NCI-H510A treated with DMSO at 0.1 percent for 48 hours (cell line): Measurements from ENCODE around the gene TEX44.

ENCODE experiments used
- DNase-seq: peaks from one replicate; lab custom pipeline; 2025; lab: John Stamatoyannopoulos, UW

The TEX44 gene

DNA sequence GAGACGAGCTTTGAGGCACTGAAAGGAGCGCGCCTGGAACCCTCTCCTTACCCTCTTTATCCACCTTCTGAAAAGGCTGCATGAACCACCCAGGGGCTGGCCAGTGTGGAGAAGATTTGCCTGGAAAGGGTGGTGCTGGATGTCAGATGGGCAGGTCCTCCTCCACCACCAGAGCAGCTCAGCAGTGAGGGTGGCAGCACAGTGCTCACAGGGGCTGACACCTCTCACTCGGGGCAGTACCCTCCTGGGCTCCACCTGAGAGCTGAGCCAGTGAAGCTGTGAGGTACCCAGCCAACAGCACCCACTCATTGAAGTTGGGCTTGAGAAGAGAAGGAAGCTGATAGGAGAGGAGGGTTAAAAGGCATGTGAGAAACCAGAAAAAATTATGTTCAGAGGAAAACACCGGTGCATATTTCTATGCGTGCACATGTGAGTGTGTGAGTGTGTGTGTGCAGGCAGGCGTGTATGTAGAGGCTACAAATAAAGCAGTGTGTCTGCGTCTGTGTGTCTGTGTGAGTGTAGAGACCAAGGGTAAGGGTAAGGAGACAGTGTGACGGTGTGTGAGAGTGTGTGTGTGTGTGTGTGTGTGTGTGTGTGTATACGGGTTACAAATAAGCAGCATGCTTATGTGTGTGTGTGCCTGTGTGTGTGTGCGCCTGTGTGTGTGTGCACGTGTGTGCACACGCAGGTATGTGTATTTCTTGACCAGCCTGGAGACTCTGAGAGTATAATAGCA lies 40.7 kb downstream of the TEX44 start:
- no peak for DNase-seq

DNA sequence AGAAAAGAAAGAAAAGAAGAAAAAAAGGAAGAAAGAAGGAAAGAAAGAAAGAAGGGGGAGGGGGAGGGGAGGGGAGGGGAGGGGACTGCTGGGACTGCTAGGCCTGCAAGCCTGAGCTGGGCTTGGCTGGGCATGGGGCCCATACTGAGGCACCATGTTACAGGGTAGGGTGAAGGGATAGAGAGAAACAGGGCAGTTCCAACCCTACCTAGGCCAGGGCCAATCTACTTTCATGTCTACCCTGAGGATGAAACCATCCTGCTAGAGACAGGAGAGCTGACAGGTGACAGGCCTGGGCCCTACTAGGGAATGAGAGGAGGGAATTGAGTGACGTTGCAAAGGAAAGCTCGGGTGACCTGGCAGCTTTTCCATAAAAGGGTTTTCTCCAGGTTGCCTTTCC lies 41.7 kb downstream of the TEX44 start:
- peak; percentile 29 for DNase-seq

DNA sequence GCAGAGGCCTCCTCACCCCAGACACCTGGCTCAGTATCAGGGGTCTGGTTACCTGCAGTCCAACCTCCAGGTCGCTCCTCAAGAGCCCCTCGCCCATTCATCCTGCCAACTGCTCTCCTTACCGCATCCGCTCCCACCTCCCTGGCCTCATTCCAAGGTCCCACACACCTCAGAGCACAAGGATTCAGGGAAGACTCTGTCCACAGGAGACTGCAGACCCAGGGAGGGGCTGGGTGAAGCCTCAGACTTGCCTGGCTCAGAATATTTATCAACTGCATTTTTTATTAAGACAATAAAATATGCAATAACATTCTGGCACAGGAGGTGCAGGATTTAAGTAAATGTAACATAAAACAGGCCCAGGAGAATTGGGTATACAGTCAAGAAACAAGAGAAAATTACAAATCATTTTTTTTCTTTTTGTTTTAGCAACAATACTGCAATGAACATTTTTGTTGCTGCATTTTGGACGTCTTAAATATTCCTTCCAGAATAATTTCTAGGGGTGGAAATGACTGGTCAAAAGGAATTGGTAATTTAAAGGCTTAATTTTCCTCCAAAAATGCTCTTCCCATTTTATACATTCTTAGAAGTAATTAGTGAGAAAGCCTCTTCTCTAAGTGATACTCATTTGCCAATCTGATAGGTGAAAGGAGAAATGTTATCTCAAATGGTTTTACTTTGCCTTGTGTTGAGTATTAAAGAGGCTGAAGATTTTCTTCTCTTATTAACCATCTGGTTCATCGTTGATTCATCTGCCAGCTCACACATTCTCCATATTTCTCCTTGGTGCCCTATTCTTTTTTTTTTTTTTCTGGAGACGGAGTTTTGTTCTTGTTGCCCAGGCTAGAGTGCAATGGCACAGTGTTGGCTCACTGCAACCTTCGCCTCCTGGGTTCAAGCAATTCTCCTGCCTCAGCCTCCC lies 42.5 kb downstream of the TEX44 start:
- no peak for DNase-seq

DNA sequence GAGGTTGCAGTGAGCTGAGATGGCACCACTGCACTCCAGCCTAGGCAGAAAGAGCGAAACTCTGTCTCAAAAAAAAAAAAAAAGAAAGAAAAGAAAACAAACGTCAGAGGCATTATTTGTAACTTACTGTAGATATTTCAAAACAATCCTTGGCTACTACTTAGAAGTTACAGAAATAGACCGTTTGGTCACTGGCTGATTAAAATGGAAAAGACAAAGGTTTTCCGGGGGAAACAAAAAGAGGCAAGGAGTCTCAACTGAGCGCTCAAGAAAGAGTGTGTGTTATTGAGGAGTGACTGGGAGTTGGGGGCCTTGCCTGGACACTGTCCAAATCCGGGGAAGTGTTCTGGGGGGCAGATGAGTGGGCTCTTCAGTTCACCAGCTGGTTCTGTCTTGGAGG lies 47.6 kb downstream of the TEX44 start:
- DNase-seq: no peak

DNA sequence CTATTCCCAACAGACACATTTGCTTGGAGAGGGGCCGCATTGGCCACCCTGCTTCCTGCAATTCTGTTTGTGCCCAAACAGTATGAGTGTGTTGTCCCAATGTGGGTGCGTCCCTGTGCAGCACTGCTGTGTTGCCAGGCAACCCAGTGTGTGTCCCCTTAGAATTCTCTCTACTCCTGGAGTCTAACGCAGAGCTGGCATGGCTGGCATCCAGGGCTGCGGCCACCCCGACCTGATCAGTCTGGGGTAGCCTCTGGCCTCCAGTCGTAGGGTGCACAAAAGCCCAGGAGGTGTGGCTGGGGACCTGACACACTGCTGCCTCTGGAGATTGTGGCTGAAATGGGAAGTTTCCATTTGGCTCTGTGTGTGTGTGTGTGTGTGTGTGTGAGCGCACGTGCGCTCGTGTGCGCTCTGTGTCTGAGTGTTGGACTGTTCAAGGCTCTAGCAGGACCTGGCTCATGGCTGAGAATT lies 48.0 kb downstream of the TEX44 start:
- DNase-seq: no peak

DNA sequence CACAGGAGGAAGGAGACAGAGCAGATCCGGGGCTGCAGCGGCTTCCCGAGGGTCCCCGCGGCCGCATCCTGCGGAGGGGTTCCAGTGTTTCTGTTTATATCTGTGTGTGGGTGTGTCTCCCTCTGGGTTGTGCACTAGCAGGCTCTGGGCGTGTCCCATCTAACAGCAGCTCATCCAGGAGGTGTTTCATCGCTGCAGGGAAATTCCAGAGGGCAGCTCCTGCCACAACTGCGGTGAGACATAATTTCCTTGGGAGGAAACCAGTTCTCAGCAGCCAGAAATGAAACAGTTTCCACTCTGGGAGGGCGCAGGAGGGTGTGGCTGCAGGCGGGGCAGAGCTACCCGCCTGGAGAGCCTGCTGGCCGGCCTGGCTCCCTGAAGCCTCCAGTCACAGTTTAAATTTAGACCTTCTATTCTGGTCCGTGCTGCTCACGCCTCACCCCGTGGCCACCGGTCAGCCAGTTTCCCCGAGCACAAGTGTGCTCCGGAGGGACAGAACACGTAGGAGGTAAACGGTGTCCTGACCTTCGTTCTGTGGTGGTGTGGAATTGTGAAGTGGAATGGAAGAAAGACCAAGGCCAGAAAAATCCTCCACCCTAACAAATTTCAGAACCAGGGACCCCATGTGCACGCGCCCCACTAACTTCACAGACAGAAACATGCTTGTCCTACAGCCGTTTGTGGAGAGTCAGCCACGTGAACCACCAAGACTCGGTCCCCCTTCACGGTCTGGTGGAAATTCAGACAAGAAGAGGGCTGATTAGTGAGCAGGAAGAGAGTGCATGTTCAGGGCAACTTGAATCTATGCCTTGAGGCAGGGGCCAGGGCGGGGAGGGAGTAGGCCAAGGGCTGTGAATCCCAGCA lies 50.2 kb downstream of the TEX44 start:
- DNase-seq: peak; percentile 63

DNA sequence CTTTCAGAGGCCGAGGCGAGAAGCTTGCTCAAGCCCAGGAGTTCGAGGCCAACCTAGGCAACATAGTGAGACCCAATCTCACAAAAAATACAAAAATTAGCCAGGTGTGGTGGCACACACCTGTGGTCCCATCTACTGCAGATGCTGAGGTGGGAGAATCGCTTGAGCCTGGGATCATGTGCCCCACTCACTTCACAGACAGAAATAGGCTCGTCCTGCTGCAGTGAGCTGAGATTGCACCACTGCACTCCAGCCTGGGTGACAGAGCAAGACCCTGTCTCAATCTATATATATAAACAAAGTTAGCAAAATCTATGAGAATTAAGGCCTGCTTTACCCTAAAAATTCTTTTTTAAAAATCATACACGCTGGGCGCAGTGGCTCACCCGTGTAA lies 50.8 kb downstream of the TEX44 start:
- no peak for DNase-seq
